ENCODE data around the gene FUT4.

DNA sequence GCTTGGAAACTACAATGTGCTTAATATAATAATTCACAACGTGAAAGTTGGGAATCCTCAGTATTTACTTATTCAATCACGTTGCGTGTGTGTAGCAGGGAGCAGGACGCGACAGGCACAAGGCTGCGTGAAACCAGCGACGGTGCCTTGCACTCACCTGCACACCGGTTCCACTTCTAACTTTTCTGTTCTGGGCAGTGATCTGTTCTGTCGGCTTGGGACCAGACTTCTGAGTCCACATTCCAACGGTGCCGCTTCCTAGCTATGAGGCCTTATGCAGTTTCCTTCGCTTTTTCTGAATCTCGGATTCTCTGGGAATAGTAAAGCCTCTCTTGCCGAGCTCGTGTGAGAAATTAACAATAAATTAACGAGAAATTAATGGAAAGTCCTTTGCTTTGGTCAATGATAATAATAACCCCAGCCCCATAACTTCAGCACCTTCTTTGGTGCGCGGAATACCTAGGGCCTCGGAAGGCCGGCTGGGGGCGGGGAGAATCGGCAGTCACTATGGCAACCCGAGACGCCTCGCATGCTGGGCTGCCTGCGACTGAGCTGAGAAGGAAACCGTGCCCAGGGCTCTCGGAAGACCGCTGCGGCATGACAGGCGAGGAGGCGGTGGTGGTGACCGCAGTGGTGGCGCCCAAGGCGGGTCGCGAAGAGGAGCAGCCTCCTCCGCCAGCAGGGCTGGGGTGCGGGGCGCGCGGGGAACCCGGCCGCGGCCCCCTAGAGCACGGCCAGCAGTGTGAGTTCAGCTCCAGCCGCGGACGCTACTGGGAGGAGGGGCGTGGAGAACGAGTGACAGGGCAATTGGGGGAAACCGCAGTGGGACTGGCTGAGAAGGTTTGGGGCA lies 31.6 kb upstream of the FUT4 start, which contains the start of gene C11orf97:
- TF ChIP-seq, protein P1, sequence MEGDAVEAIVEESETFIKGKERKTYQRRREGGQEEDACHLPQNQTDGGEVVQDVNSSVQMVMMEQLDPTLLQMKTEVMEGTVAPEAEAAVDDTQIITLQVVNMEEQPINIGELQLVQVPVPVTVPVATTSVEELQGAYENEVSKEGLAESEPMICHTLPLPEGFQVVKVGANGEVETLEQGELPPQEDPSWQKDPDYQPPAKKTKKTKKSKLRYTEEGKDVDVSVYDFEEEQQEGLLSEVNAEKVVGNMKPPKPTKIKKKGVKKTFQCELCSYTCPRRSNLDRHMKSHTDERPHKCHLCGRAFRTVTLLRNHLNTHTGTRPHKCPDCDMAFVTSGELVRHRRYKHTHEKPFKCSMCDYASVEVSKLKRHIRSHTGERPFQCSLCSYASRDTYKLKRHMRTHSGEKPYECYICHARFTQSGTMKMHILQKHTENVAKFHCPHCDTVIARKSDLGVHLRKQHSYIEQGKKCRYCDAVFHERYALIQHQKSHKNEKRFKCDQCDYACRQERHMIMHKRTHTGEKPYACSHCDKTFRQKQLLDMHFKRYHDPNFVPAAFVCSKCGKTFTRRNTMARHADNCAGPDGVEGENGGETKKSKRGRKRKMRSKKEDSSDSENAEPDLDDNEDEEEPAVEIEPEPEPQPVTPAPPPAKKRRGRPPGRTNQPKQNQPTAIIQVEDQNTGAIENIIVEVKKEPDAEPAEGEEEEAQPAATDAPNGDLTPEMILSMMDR (IDR thresholded peaks at IDR 0.05): no peak
- TF ChIP-seq POLR2AphosphoS5 (IDR thresholded peaks at IDR 0.05): no peak
